Astrocyte (in vitro differentiated cells and primary cell): ENCODE data around the gene ZDHHC12.

Experiments used
- EZH2 ChIP-seq: IDR thresholded peaks from 2 replicates; pipeline ENCODE4 v1.6.1; 2012; ENCODE audit warnings: mild to moderate bottlenecking, low read length, inconsistent platforms; ENCODE audit not compliant: insufficient read depth
- TF ChIP-seq, protein P1 (sequence below): IDR thresholded peaks from 2 replicates; pipeline ENCODE4 v1.5.1; 2011; ENCODE audit warnings: low read depth, mild to moderate bottlenecking, inconsistent platforms, low read length, moderate library complexity; ENCODE audit not compliant: insufficient read depth

DNA sequence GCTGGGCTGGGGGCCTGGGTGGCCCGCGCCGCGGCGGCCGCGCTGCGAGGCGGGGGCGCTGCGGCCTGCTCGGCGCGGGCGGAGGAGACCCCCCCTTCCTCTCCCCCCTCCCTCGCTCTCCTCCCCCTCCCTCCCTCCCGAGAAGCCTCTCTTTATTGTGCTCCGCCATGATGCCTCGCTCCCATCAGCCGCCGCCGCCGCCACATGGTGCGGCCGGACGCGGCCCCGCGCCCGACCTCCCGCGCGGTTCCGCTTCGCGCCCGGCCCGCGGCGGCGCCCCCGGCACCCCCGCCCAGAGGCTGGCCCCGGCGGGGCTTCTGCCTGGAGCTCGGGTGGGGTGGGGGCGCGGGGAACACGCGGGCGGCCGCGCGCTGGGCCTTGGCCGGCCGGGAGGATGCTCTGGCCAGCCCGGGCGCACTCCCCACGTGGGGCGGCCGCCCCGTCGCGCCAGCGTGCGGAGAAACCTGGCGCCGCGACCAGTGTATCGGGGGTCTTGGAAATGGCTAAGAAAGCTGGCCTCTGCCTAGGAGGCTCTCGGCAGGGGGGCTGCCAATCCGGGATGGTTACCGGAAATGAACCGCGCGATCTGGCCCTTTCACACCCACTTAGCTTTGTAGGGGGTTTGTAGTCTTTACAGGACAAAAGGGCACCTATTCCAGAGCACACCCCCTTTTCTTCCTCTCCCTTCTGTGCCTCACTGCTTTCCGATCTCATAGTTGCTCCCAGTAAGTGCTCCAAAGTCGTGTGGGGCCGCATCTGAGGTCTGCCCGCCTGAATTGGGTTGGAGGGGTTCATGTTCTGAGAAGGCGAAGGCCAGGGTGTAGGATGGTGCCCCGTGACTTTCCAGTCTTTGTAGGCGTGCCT, 33.9 kb downstream of the ZDHHC12 start:
- TF ChIP-seq, protein P1, sequence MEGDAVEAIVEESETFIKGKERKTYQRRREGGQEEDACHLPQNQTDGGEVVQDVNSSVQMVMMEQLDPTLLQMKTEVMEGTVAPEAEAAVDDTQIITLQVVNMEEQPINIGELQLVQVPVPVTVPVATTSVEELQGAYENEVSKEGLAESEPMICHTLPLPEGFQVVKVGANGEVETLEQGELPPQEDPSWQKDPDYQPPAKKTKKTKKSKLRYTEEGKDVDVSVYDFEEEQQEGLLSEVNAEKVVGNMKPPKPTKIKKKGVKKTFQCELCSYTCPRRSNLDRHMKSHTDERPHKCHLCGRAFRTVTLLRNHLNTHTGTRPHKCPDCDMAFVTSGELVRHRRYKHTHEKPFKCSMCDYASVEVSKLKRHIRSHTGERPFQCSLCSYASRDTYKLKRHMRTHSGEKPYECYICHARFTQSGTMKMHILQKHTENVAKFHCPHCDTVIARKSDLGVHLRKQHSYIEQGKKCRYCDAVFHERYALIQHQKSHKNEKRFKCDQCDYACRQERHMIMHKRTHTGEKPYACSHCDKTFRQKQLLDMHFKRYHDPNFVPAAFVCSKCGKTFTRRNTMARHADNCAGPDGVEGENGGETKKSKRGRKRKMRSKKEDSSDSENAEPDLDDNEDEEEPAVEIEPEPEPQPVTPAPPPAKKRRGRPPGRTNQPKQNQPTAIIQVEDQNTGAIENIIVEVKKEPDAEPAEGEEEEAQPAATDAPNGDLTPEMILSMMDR, result no peak
- no peak for TF ChIP-seq EZH2
